Choroid plexus epithelial cell (primary cell): ENCODE results near the gene RBFOX2.
"Not testable (repeated sequence)": the region's sequence is repeated elsewhere in the genome, so short reads cannot be mapped to it uniquely, and the experiment has no call there.

ENCODE experiments used
- DNase-seq: peaks from one replicate; pipeline ENCODE4 v3.0.0-alpha.2; 2010; ENCODE audit warnings: low read depth
- H3K4me3 ChIP-seq: 2 replicates; pipeline ENCODE4 v1.5.1; 2011; ENCODE audit warnings: low read depth, mild to moderate bottlenecking, control low read depth, low read length, moderate library complexity
- CTCF ChIP-seq: conservative IDR thresholded peaks from 2 replicates; pipeline ENCODE4 v1.5.1; 2011; ENCODE audit warnings: low read depth, mild to moderate bottlenecking, control low read depth, inconsistent platforms, low read length, moderate library complexity

RBFOX2 gene

GRCh38 chr22:36027579-36027934 lies 1.1 kb downstream of the RBFOX2 start:
- peak overlapping the region; percentile 84 for H3K4me3 ChIP-seq
- DNase-seq = no peak
- no peak for TF ChIP-seq CTCF

- TF ChIP-seq CTCF = no peak
- H3K4me3 ChIP-seq = peak overlapping the region; percentile 84
- DNase-seq = peak; percentile 57
These were observed 1.9 kb downstream of the RBFOX2 start for GRCh38 chr22:36026741-36027140.

GRCh38 chr22:36022697-36023096 lies 5.9 kb downstream of the RBFOX2 start:
- DNase-seq = no peak
- no peak overlapping the region for H3K4me3 ChIP-seq
- no peak for TF ChIP-seq CTCF

- DNase-seq = peak; percentile 80
- no peak overlapping the region for H3K4me3 ChIP-seq
- no peak for TF ChIP-seq CTCF
These were observed 6.5 kb downstream of the RBFOX2 start for GRCh38 chr22:36022162-36022561.

- no peak for TF ChIP-seq CTCF
- no peak overlapping the region for H3K4me3 ChIP-seq
- DNase-seq = no peak
These were observed 6.9 kb downstream of the RBFOX2 start for GRCh38 chr22:36021606-36022153.

GRCh38 chr22:36020865-36021264 lies 7.8 kb downstream of the RBFOX2 start:
- not testable (repeated sequence) for DNase-seq, H3K4me3 ChIP-seq

- H3K4me3 ChIP-seq = no peak overlapping the region
- no peak for DNase-seq
- no peak for TF ChIP-seq CTCF
These were observed 11.0 kb downstream of the RBFOX2 start for GRCh38 chr22:36017651-36018091.
